ENCODE data around the gene CLIC4. TPM values are rescaled to one million over a fixed set of nuclear protein-coding genes. Genes with fewer than 3 reads are reported as not detected.
"Not testable (repeated sequence)": the region's sequence is repeated elsewhere in the genome, so short reads cannot be mapped to it uniquely, and the experiment has no call there.

Gene CLIC4
- total RNA-seq, 6 experiments from 2014 or later = 517 to 729 (median 548) TPM

GRCh38 chr1:24805534-24806301 lies 60.5 kb downstream of the CLIC4 start:
- peak overlapping the region; percentile 65 for H3K27ac Mint-ChIP-seq

GRCh38 chr1:24806588-24806987 lies 61.3 kb downstream of the CLIC4 start:
- Mint-ChIP-seq H3K36me3 (ENCODE audit: low read depth) (peaks cover 16% of the 10 kb centered on the region), H3K4me3 (no peak overlapping the region), H3K9me3 (no peaks in the 10 kb centered on the region), H3K27ac (peak overlapping the region; percentile 16; the same call in 1 of the 2 replicates), H3K27me3 (ENCODE audit: insufficient read depth) (no peaks in the 10 kb centered on the region; the same call in 1 of the 2 replicates), H3K4me1 (ENCODE audit: low read depth) (peaks cover 70% of the 10 kb centered on the region)
- TF ChIP-seq CTCF (IDR thresholded peaks at IDR 0.05) = no peak
- no peak for DNase-seq

More at GRCh38 chr1:24805534-24806301, 60.5 kb downstream of the CLIC4 start:
- no peak for TF ChIP-seq CTCF (IDR thresholded peaks at IDR 0.05)
- peaks cover 21% of the 10 kb centered on the region for H3K36me3 Mint-ChIP-seq (ENCODE audit: low read depth)
- peak; percentile 76 for DNase-seq
- H3K9me3 Mint-ChIP-seq = no peaks in the 10 kb centered on the region
- peaks cover 78% of the 10 kb centered on the region for H3K4me1 Mint-ChIP-seq (ENCODE audit: low read depth)
- peak overlapping the region; percentile 52 for H3K4me3 Mint-ChIP-seq
- no peaks in the 10 kb centered on the region; the same call in 1 of the 2 replicates for H3K27me3 Mint-ChIP-seq (ENCODE audit: insufficient read depth)

- peaks cover 47% of the 10 kb centered on the region for H3K4me1 Mint-ChIP-seq (ENCODE audit: low read depth)
- H3K27ac Mint-ChIP-seq = peak overlapping the region; percentile 49; the same call in 1 of the 2 replicates
- H3K36me3 Mint-ChIP-seq (ENCODE audit: low read depth) = peaks cover 39% of the 10 kb centered on the region
- H3K4me3 Mint-ChIP-seq; H3K27me3 Mint-ChIP-seq (ENCODE audit: insufficient read depth); H3K9me3 Mint-ChIP-seq; DNase-seq: not testable (repeated sequence)
Measured at GRCh38 chr1:24811494-24811893, 66.2 kb downstream of the CLIC4 start.

GRCh38 chr1:24820221-24820620 lies 75.0 kb downstream of the CLIC4 start:
- not testable (repeated sequence) for H3K27me3 Mint-ChIP-seq (ENCODE audit: insufficient read depth); DNase-seq; H3K9me3 Mint-ChIP-seq; H3K4me3 Mint-ChIP-seq
- H3K36me3 Mint-ChIP-seq (ENCODE audit: low read depth) = peaks cover 45% of the 10 kb centered on the region
- 0 out of 2 replicates have a peak overlapping the region, but pooled peaks have one; percentile 21 for H3K27ac Mint-ChIP-seq
- peaks cover 56% of the 10 kb centered on the region for H3K4me1 Mint-ChIP-seq (ENCODE audit: low read depth)

GRCh38 chr1:24822887-24823286 lies 77.6 kb downstream of the CLIC4 start:
- no peak for TF ChIP-seq CTCF (IDR thresholded peaks at IDR 0.05)
- Mint-ChIP-seq H3K4me3 (peak overlapping the region; percentile 7; the same call in 1 of the 2 replicates), H3K4me1 (ENCODE audit: low read depth) (peaks cover 69% of the 10 kb centered on the region), H3K9me3 (no peaks in the 10 kb centered on the region), H3K27me3 (ENCODE audit: insufficient read depth) (peaks cover 5% of the 10 kb centered on the region), H3K27ac (peak overlapping the region; percentile 54), H3K36me3 (ENCODE audit: low read depth) (peaks cover 34% of the 10 kb centered on the region)
- DNase-seq = no peak

- not testable (repeated sequence) for H3K9me3 Mint-ChIP-seq; H3K27me3 Mint-ChIP-seq (ENCODE audit: insufficient read depth); DNase-seq
- peak overlapping the region; percentile 7; the same call in 1 of the 2 replicates for H3K4me3 Mint-ChIP-seq
- H3K4me1 Mint-ChIP-seq (ENCODE audit: low read depth) = peaks cover 74% of the 10 kb centered on the region
- peaks cover 33% of the 10 kb centered on the region for H3K36me3 Mint-ChIP-seq (ENCODE audit: low read depth)
- peak overlapping the region; percentile 54 for H3K27ac Mint-ChIP-seq
Measured at GRCh38 chr1:24823486-24823885, 78.2 kb downstream of the CLIC4 start.

GRCh38 chr1:24825174-24825573 lies 79.9 kb downstream of the CLIC4 start:
- Mint-ChIP-seq H3K4me1 (ENCODE audit: low read depth) (peaks cover 91% of the 10 kb centered on the region), H3K36me3 (ENCODE audit: low read depth) (peaks cover 33% of the 10 kb centered on the region), H3K27me3 (ENCODE audit: insufficient read depth) (peaks cover 5% of the 10 kb centered on the region), H3K4me3 (no peak overlapping the region), H3K27ac (peak overlapping the region; percentile 34; the same call in 1 of the 2 replicates), H3K9me3 (no peaks in the 10 kb centered on the region)
- no peak for TF ChIP-seq CTCF (IDR thresholded peaks at IDR 0.05)
- no peak for DNase-seq
